ENCODE results near the gene SNX33.

Gene SNX33

GRCh38 chr15:75666823-75667501, 19.2 kb downstream of the SNX33 start:
- FAIRE-seq (no peak), DNase-seq (ENCODE audit: insufficient read length) (no peak)
- TF ChIP-seq POLR2A (IDR thresholded peaks at IDR 0.05; ENCODE audit: low read depth, low read length) (no peak), POLR2AphosphoS5 (IDR thresholded peaks at IDR 0.05; ENCODE audit: low read depth, low read length) (no peak)

- FAIRE-seq (no peak), DNase-seq (ENCODE audit: insufficient read length) (no peak)
- TF ChIP-seq POLR2AphosphoS5 (IDR thresholded peaks at IDR 0.05; ENCODE audit: low read depth, low read length) (no peak), TAF1 (IDR thresholded peaks at IDR 0.05; ENCODE audit: borderline replicate concordance, low read depth, low read length) (no peak), POLR2A (IDR thresholded peaks at IDR 0.05; ENCODE audit: low read depth, low read length) (no peak)
These were observed 21.6 kb downstream of the SNX33 start for GRCh38 chr15:75669191-75669878.

GRCh38 chr15:75669879-75670212, 22.1 kb downstream of the SNX33 start:
- FAIRE-seq (no peak), DNase-seq (ENCODE audit: insufficient read length) (no peak)

GRCh38 chr15:75671730-75672602, 24.3 kb downstream of the SNX33 start:
- FAIRE-seq (no peak), DNase-seq (ENCODE audit: insufficient read length) (no peak)
- TF ChIP-seq TAF1 (IDR thresholded peaks at IDR 0.05; ENCODE audit: borderline replicate concordance, low read depth, low read length) (no peak), POLR2A (IDR thresholded peaks at IDR 0.05; ENCODE audit: low read depth, low read length) (no peak), POLR2AphosphoS5 (IDR thresholded peaks at IDR 0.05; ENCODE audit: low read depth, low read length) (no peak)

More at GRCh38 chr15:75669879-75670212, 22.1 kb downstream of the SNX33 start:
- no peak for TF ChIP-seq TAF1 (IDR thresholded peaks at IDR 0.05; ENCODE audit: borderline replicate concordance, low read depth, low read length)
- TF ChIP-seq POLR2AphosphoS5 (IDR thresholded peaks at IDR 0.05; ENCODE audit: low read depth, low read length), result no peak
- no peak for TF ChIP-seq POLR2A (IDR thresholded peaks at IDR 0.05; ENCODE audit: low read depth, low read length)

GRCh38 chr15:75672646-75673425, 25.1 kb downstream of the SNX33 start:
- TF ChIP-seq TAF1 (IDR thresholded peaks at IDR 0.05; ENCODE audit: borderline replicate concordance, low read depth, low read length) (no peak), POLR2AphosphoS5 (IDR thresholded peaks at IDR 0.05; ENCODE audit: low read depth, low read length) (no peak), POLR2A (IDR thresholded peaks at IDR 0.05; ENCODE audit: low read depth, low read length) (no peak)
- FAIRE-seq (no peak), DNase-seq (ENCODE audit: insufficient read length) (no peak)

- no peak for DNase-seq (ENCODE audit: insufficient read length)
- FAIRE-seq, result no peak
- TF ChIP-seq POLR2A (IDR thresholded peaks at IDR 0.05; ENCODE audit: low read depth, low read length) (no peak), POLR2AphosphoS5 (IDR thresholded peaks at IDR 0.05; ENCODE audit: low read depth, low read length) (no peak), TAF1 (IDR thresholded peaks at IDR 0.05; ENCODE audit: borderline replicate concordance, low read depth, low read length) (no peak)
These were observed 25.9 kb downstream of the SNX33 start for GRCh38 chr15:75673426-75674235.

- FAIRE-seq (no peak), DNase-seq (ENCODE audit: insufficient read length) (no peak)
- TF ChIP-seq POLR2A (IDR thresholded peaks at IDR 0.05; ENCODE audit: low read depth, low read length) (no peak), TAF1 (IDR thresholded peaks at IDR 0.05; ENCODE audit: borderline replicate concordance, low read depth, low read length) (no peak), POLR2AphosphoS5 (IDR thresholded peaks at IDR 0.05; ENCODE audit: low read depth, low read length) (no peak)
These were observed 26.7 kb downstream of the SNX33 start for GRCh38 chr15:75674366-75674765.

- TF ChIP-seq POLR2AphosphoS5 (IDR thresholded peaks at IDR 0.05; ENCODE audit: low read depth, low read length) (no peak), TAF1 (IDR thresholded peaks at IDR 0.05; ENCODE audit: borderline replicate concordance, low read depth, low read length) (no peak), POLR2A (IDR thresholded peaks at IDR 0.05; ENCODE audit: low read depth, low read length) (no peak)
- DNase-seq (ENCODE audit: insufficient read length), result no peak
- FAIRE-seq, result no peak
These were observed 28.1 kb downstream of the SNX33 start for GRCh38 chr15:75675579-75676404.

GRCh38 chr15:75676688-75677464, 29.2 kb downstream of the SNX33 start:
- no peak for FAIRE-seq
- TF ChIP-seq POLR2AphosphoS5 (IDR thresholded peaks at IDR 0.05; ENCODE audit: low read depth, low read length) (no peak), TAF1 (IDR thresholded peaks at IDR 0.05; ENCODE audit: borderline replicate concordance, low read depth, low read length) (no peak), POLR2A (IDR thresholded peaks at IDR 0.05; ENCODE audit: low read depth, low read length) (no peak)
- no peak for DNase-seq (ENCODE audit: insufficient read length)

Data from GM12892 (cell line).